ENCODE measurements around the gene MED13. TPM values are rescaled to one million over a fixed set of nuclear protein-coding genes. Genes with fewer than 3 reads are reported as not detected.

MED13 gene
- total RNA-seq, 1 experiment from 2014 or later: 60.7 TPM

DNA sequence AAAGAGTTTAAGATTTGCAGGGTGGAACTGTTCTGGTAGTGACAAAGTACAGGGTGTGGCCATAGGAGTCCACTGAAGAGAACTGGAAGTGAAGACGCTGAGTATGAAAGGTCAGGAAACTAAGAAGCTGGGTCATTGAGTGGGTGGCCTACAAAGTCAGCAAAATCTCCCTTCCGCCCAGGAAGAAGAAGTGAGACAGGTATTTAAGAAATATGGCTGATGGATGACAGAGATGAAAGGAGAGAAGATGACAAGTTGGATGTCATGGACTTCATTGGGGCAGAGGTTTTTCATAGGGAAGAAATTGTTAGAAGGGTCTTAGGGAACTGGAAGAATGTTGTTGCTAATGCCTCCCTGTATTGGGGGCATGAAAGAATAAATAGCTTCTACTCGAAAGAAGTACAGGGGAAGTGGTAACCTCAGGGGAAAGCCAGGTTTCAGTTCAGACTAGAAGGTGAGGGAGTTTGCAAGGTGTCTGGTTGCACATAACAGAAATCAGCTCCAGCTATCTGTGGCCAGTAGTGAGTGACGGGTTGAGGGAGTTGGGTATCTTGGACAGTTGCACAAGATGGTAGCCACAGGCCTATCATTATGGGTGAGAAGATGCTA, 33.6 kb upstream of the MED13 start:
- WGBS (ENCODE audit: extremely low coverage, insufficient read length, low lambda C conversion rate): no CpG with 5 or more reads among the region's 4 CpGs
- H3K9ac ChIP-seq (ENCODE audit: extremely low read depth, insufficient read length, low read length): no peak overlapping the region
- no peak for DNase-seq
- no peaks in the 10 kb centered on the region for H3K79me2 ChIP-seq (ENCODE audit: insufficient read depth, low read length)
- no peak overlapping the region for H3T11ph ChIP-seq (ENCODE audit: low read length)
- no peak overlapping the region for H3K27ac Mint-ChIP-seq
- H3K4me2 ChIP-seq (ENCODE audit: insufficient read depth, insufficient read length, low read length): no peak overlapping the region
- no peak overlapping the region for H3K4ac ChIP-seq (ENCODE audit: low read depth, low read length)
- H2BK5ac ChIP-seq (ENCODE audit: insufficient read length, low read length): no peak overlapping the region
- no peak overlapping the region for H2BK120ac ChIP-seq (ENCODE audit: low read depth, low read length, poor library complexity, severe bottlenecking)
- no peak overlapping the region for H2BK20ac ChIP-seq (ENCODE audit: low read depth, low read length, poor library complexity, severe bottlenecking)
- no peaks in the 10 kb centered on the region for H4K20me1 ChIP-seq (ENCODE audit: control insufficient read depth, insufficient read depth, insufficient read length)
- no peaks in the 10 kb centered on the region for H3K79me1 ChIP-seq (ENCODE audit: insufficient read depth, low read depth, low read length, poor library complexity, severe bottlenecking)
- no peaks in the 10 kb centered on the region for H3K23me2 ChIP-seq (ENCODE audit: insufficient read length, low read depth, low read length, poor library complexity, severe bottlenecking)
- no peak overlapping the region for H3K56ac ChIP-seq (ENCODE audit: insufficient read length, low read depth, low read length)
- H3K14ac ChIP-seq (ENCODE audit: insufficient read depth, low read length): no peak overlapping the region
- no peak overlapping the region for H4K5ac ChIP-seq (ENCODE audit: insufficient read length, low read depth, low read length)
- no peak overlapping the region for H4K8ac ChIP-seq (replicated peaks; ENCODE audit: insufficient read length, low read depth, low read length)
- H2AFZ ChIP-seq (ENCODE audit: low read length): no peak overlapping the region
- H3K18ac ChIP-seq (ENCODE audit: insufficient read length, low read depth, low read length): no peak overlapping the region
- H3K4me3 Mint-ChIP-seq: no peak overlapping the region
- no peak overlapping the region for H3K27ac ChIP-seq (ENCODE audit: insufficient read length, low read depth, low read length)
- no peak overlapping the region for H4K91ac ChIP-seq (ENCODE audit: insufficient read length, low read depth, low read length)
- no peaks in the 10 kb centered on the region for H3K9me3 Mint-ChIP-seq
- H2AK5ac ChIP-seq (ENCODE audit: insufficient read length, low read length): no peak overlapping the region
- no peaks in the 10 kb centered on the region for H3K9me3 ChIP-seq (ENCODE audit: control insufficient read depth, low read depth, low read length)
- TF ChIP-seq, protein P1, sequence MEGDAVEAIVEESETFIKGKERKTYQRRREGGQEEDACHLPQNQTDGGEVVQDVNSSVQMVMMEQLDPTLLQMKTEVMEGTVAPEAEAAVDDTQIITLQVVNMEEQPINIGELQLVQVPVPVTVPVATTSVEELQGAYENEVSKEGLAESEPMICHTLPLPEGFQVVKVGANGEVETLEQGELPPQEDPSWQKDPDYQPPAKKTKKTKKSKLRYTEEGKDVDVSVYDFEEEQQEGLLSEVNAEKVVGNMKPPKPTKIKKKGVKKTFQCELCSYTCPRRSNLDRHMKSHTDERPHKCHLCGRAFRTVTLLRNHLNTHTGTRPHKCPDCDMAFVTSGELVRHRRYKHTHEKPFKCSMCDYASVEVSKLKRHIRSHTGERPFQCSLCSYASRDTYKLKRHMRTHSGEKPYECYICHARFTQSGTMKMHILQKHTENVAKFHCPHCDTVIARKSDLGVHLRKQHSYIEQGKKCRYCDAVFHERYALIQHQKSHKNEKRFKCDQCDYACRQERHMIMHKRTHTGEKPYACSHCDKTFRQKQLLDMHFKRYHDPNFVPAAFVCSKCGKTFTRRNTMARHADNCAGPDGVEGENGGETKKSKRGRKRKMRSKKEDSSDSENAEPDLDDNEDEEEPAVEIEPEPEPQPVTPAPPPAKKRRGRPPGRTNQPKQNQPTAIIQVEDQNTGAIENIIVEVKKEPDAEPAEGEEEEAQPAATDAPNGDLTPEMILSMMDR (conservative IDR thresholded peaks at IDR 0.05): no peak
- H3K23ac ChIP-seq (ENCODE audit: insufficient read length, low read depth, low read length): no peak overlapping the region
- H3K4me1 ChIP-seq (ENCODE audit: insufficient read depth, low read length): no peaks in the 10 kb centered on the region
- H3K4me1 Mint-ChIP-seq: peaks cover 8 to 9% of the 10 kb centered on the region in 2 experiments
- H3K27me3 ChIP-seq (ENCODE audit: insufficient read depth, low read length): 0 out of 2 replicates have a peak, but pooled peaks cover 2% of the 10 kb centered on the region
- H2BK15ac ChIP-seq (ENCODE audit: low read depth, low read length): no peak overlapping the region
- no peaks in the 10 kb centered on the region for H3K36me3 Mint-ChIP-seq (ENCODE audit: insufficient read depth in 1 of 3, low read depth in 3 of 3)
- H3K27me3 Mint-ChIP-seq (ENCODE audit: low read depth): no peaks in the 10 kb centered on the region
- H2BK12ac ChIP-seq (ENCODE audit: insufficient read length, low read depth, low read length): no peak overlapping the region

All from H9 (cell line).